Urinary bladder (tissue), 4 donors: ENCODE measurements around the gene RABGAP1L. TPM values are rescaled to one million over a fixed set of nuclear protein-coding genes. Genes with fewer than 3 reads are reported as not detected.

ENCODE experiments used
- DNase-seq: peaks from one replicate; pipeline ENCODE4 v3.0.0-alpha.2; 2015; ENCODE audit errors: extremely low spot score
- H3K27ac ChIP-seq: one replicate; pipeline ENCODE4 v1.5.1; 2013; ENCODE audit warnings: low read depth, mild to moderate bottlenecking, moderate library complexity
- H3K36me3 ChIP-seq: one replicate; pipeline ENCODE4 v1.6.1; 2013; ENCODE audit warnings: mild to moderate bottlenecking, moderate library complexity; ENCODE audit not compliant: insufficient read depth
- H3K4me1 ChIP-seq: one replicate; pipeline ENCODE4 v1.6.1; 2013; ENCODE audit warnings: mild to moderate bottlenecking, moderate library complexity; ENCODE audit not compliant: insufficient read depth
- H3K4me3 ChIP-seq: one replicate; pipeline ENCODE4 v1.5.1; 2013; ENCODE audit warnings: low read depth, low read length
- WGBS: extraction: QIAGEN DNeasy Blood & Tissue Kit; methylation state at CpG from one replicate; pipeline ENCODE4 v1.1.7; 2013; 5-methylcytosine and 5-hydroxymethylcytosine counted together
- polyA plus RNA-seq: library from polyadenylated mRNA; stranded (reverse); fragments of 200-250 nt; gene quantifications from one replicate; pipeline ENCODE4 v1.2.3, GENCODE V29; 2013
- total RNA-seq: library from RNA; depleted of rRNA; stranded (reverse); fragments of >200 nt; gene quantifications from one replicate; pipeline ENCODE4 v1.2.3, GENCODE V29; 2014
- donor health status: healthy with polysubstance abuse.
- donor health status: healthy.

RABGAP1L gene
- total and polyA plus RNA-seq, 2 donors: 14.5 to 102 TPM

GRCh38 chr1:174197088-174197487, 37.8 kb downstream of the RABGAP1L start:
- no peaks in the 10 kb centered on the region for H3K36me3 ChIP-seq
- H3K4me1 ChIP-seq: no peaks in the 10 kb centered on the region
- no peak overlapping the region for H3K27ac ChIP-seq
- H3K4me3 ChIP-seq: no peak overlapping the region
- 91% methylated on average over 2 of the region's 2 CpGs for WGBS
- no peak for DNase-seq

- Histone ChIP-seq H3K27ac (no peak overlapping the region), H3K36me3 (no peaks in the 10 kb centered on the region), H3K4me3 (no peak overlapping the region), H3K4me1 (no peaks in the 10 kb centered on the region)
- 98% methylated on average over 10 of the region's 10 CpGs for WGBS
- DNase-seq: no peak
These were observed 38.2 kb downstream of the RABGAP1L start for GRCh38 chr1:174197547-174197946.

- H3K4me1 ChIP-seq: no peaks in the 10 kb centered on the region
These were observed 38.9 kb downstream of the RABGAP1L start for GRCh38 chr1:174198202-174198601.

GRCh38 chr1:174200746-174201145, 41.4 kb downstream of the RABGAP1L start:
- WGBS: 78% methylated on average over 4 of the region's 4 CpGs
- no peak overlapping the region for H3K4me3 ChIP-seq
- no peaks in the 10 kb centered on the region for H3K4me1 ChIP-seq

More at GRCh38 chr1:174198202-174198601, 38.9 kb downstream of the RABGAP1L start:
- H3K4me3 ChIP-seq: no peak overlapping the region
- no peaks in the 10 kb centered on the region for H3K36me3 ChIP-seq
- H3K27ac ChIP-seq: no peak overlapping the region
- DNase-seq: no peak

GRCh38 chr1:174204697-174205308, 45.5 kb downstream of the RABGAP1L start:
- 89% methylated on average over 7 of the region's 7 CpGs for WGBS
- no peak for DNase-seq
- H3K4me1 ChIP-seq: no peaks in the 10 kb centered on the region
- no peaks in the 10 kb centered on the region for H3K36me3 ChIP-seq
- H3K27ac ChIP-seq: no peak overlapping the region
- H3K4me3 ChIP-seq: no peak overlapping the region

More at GRCh38 chr1:174200746-174201145, 41.4 kb downstream of the RABGAP1L start:
- H3K36me3 ChIP-seq: no peaks in the 10 kb centered on the region
- DNase-seq: no peak
- H3K27ac ChIP-seq: no peak overlapping the region

- Histone ChIP-seq H3K4me3 (no peak overlapping the region), H3K36me3 (no peaks in the 10 kb centered on the region), H3K27ac (no peak overlapping the region), H3K4me1 (no peaks in the 10 kb centered on the region)
- no peak for DNase-seq
- 89% methylated on average over 5 of the region's 5 CpGs for WGBS
These were observed 47.0 kb downstream of the RABGAP1L start for GRCh38 chr1:174206148-174206836.

GRCh38 chr1:174209347-174210187, 50.2 kb downstream of the RABGAP1L start:
- DNase-seq: no peak
- WGBS: 95% methylated on average over 5 of the region's 5 CpGs
- H3K27ac ChIP-seq: no peak overlapping the region
- H3K4me1 ChIP-seq: no peaks in the 10 kb centered on the region
- H3K4me3 ChIP-seq: no peak overlapping the region
- H3K36me3 ChIP-seq: no peaks in the 10 kb centered on the region

- Histone ChIP-seq H3K36me3 (no peaks in the 10 kb centered on the region), H3K27ac (no peak overlapping the region), H3K4me1 (no peaks in the 10 kb centered on the region), H3K4me3 (no peak overlapping the region)
- no peak for DNase-seq
These were observed 52.2 kb downstream of the RABGAP1L start for GRCh38 chr1:174211486-174211885.

GRCh38 chr1:174215766-174216165, 56.4 kb downstream of the RABGAP1L start:
- H3K4me3 ChIP-seq: no peak overlapping the region
- 90% methylated on average over 2 of the region's 2 CpGs for WGBS

GRCh38 chr1:174217248-174217647, 57.9 kb downstream of the RABGAP1L start:
- DNase-seq: no peak
- H3K4me1 ChIP-seq: no peaks in the 10 kb centered on the region
- WGBS: 36% methylated on average over 3 of the region's 3 CpGs
- H3K36me3 ChIP-seq: peaks cover 2% of the 10 kb centered on the region
- no peak overlapping the region for H3K4me3 ChIP-seq
- no peak overlapping the region for H3K27ac ChIP-seq

More at GRCh38 chr1:174215766-174216165, 56.4 kb downstream of the RABGAP1L start:
- Histone ChIP-seq H3K4me1 (no peaks in the 10 kb centered on the region), H3K27ac (no peak overlapping the region), H3K36me3 (no peaks in the 10 kb centered on the region)
- DNase-seq: no peak

- WGBS: 40% methylated on average over 4 of the region's 4 CpGs
- DNase-seq: no peak
These were observed 58.7 kb downstream of the RABGAP1L start for GRCh38 chr1:174217787-174218574.

GRCh38 chr1:174218983-174219382, 59.7 kb downstream of the RABGAP1L start:
- H3K4me1 ChIP-seq: no peaks in the 10 kb centered on the region
- no peak for DNase-seq
- no peak overlapping the region for H3K4me3 ChIP-seq
- H3K27ac ChIP-seq: no peak overlapping the region
- peaks cover 2% of the 10 kb centered on the region for H3K36me3 ChIP-seq

More at GRCh38 chr1:174217787-174218574, 58.7 kb downstream of the RABGAP1L start:
- no peak overlapping the region for H3K4me3 ChIP-seq
- no peaks in the 10 kb centered on the region for H3K4me1 ChIP-seq
- H3K36me3 ChIP-seq: peaks cover 2% of the 10 kb centered on the region
- no peak overlapping the region for H3K27ac ChIP-seq
